ENCODE results near the gene CD7.

The CD7 gene

DNA sequence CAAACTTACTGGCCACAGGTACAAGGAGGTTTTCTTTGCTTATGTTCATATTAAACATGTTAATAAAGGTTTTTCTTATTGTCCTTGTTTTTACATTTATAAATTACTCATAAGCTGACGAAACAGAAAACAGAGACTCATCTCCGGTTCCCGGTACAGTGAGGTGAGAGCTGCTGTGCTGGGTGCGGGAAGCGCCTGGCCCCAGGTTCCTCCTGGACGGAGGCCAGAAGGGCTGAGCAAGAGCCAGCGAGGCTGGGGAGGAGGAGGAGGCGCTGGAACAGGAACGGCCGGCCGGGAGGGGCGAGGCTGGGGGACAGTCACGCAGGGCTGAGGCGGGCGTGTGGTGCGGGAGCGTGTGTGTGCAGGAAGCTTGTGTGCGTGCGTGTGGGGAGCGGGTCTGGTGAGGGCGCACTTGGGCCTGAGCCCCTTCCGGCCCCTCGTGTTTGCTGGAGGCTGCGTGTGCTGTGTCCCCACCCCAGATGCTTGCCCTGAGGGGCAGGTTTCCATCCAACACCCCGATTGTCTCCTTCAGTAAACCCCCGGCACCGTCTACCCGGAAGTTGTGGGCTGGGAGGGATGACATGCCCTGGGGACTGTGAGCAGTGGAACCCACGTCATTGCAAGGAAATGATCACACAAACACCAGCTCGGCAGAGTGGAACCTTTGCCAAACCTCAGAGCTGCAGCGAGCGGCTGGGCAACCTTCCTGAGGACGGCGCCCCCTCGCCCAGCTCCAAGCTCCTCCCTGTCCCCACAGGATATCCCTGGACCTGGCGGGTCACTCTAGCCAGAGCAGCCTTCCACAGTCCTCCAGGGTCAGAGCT, 19.5 kb downstream of the CD7 start:
- peak; percentile 97 for DNase-seq

GRCh38 chr17:82297280-82297713, 20.1 kb downstream of the CD7 start:
- DNase-seq = peak; percentile 95

- DNase-seq = no peak
Measured at GRCh38 chr17:82296511-82297279, 20.7 kb downstream of the CD7 start.

DNA sequence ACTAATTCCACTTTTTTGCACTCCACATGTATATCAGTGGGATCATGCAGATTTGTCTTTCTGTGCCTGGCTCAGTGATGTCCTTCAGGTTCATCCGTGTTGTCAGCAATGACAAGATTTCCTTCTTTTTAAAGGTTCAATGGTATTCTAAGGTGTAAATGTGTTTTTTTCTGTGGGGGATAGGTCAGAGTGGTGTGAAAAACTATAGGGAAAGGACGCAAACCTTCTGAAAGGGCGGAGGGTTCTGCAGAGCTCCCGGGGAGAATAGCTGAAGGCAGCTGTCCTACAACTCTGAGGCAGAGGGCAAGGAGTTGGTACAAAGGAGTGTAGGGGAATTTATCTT, 22.0 kb downstream of the CD7 start:
- DNase-seq = no peak

DNA sequence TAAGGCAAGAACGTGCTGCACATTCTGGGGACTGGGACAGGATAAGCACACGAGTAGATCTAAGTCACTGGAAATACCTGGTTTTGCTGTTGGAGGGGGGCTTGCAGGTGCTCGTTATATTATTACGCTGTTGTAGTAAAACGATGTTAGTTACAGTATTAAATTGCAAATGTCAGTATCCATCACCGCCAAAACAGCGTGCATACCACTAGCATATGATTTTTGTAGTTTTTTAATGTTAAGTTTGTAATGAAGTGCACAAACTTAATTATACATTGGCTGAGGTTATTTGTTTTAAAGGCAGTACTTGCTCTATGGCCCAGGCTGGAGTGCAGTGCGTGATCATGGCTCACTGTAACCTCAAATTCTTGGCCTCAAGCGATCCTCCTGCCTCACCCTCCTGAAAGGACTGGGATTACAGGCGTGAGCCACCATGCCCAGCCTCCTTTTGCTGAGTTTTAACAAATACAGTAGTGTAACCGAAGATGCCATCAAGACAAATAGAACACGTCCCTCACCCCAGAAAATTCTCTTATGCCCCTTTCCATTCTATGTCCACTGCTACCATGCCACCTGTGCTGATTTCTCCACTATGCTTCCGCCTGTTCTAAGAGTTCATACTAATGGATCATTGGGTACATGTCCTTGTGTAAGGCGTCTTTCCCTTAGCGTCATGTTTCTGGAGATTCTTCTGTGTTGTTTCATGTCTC, 23.2 kb downstream of the CD7 start:
- DNase-seq = no peak

DNA sequence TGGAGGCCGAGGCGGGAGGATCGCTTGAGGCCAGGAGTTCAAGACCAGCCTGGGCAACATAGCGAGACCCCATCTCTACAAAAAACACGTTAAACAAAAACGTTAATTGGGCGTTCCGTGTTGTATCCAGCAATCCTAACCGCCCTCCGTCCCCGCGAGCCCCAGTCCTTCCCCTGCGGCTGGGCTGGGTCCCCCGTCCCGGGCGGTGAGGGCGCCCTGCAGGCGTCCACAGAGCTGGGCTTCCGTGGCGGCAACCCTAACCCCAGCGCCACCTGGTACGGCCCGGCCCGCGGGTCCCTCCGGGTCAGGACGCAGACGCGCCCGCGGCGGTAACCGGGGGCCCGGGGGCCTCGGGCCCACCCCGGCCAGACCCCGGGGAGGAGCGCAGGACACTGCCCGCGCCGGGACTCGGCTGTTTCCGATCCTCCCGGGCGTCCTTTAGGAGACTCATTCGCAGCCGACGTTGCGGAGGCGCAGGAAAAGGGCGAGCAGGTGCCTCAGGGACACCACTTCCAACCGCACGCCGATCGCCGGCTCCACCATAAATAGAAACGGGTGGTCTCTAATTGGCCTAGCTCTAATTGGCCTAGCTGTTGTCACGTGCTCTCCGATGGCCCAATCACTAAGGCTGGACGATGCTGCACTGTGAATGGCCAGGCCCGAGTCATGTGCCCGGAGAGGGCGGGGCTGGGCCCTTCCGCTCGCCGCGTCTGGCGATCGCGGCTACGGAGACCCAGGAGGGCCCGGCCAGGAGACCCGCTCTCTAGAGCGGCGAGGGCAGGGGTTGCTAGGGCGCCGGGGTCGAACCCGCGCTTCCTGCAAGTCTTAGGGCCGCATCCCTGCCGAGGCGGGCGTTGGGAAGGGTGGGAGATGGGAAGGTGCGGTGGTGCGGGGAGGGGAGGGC, 24.9 kb downstream of the CD7 start:
- DNase-seq = peak; percentile 98

GRCh38 chr17:82291582-82292250, 25.7 kb downstream of the CD7 start:
- no peak for DNase-seq

- no peak for DNase-seq
Measured at GRCh38 chr17:82287868-82288801, 29.3 kb downstream of the CD7 start.

DNA sequence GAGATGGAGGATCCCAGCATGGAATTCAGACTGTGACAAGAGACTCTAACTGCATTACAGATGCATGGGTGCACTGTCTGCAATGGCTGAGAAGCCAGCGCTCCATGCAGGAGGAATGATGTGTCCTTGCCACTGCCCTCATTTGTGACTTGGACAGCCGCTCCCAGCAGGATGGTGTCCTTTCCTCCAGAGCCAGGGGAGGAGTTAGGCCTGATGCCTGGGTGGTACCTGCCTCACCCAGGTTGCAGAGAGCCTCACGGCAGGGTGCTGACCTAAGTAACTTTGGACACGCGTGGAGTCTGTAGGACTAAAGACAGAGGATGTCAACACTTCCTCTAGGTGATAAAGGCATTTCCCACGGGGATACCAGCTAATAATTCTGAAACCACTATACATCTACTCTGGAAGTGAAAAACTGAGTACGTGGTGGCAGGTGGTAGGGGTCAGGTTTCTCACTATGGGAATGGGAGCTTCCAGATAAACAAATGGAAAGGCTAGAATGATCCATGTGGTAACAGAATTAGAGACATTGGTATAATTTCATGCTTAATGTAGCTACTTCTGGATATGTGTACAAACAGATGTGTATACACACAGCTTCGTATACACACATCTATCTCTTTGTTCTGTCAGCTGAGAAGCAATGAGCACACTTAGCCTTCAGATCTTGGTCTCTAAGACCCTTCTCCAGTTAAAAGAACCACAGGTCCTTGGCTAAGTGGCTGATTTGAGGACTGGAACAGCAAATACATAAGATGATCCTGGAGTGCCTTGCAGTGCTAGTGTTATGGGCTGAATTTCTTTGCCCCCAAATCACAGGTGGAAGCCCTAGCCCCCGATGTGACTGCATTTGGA, 30.2 kb downstream of the CD7 start:
- no peak for DNase-seq

DNA sequence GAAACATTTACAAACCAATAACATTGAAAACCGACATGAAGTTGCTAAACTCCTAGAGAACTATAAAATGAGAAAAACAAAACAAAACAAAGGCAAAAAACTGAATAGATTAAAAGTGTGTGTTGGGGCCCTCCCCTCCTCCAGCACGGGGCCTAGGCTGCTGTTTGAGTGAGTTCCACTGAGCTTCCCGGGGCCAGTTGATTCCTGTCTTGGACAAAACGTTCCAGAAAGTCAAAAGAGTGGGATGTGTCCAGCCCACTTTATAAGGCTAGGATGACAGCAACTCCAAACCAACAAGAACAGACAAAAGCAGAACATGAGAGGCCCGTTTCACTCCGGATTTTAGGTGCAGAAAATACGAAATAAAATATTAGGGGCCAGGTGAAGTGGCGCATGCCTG, 32.3 kb downstream of the CD7 start:
- no peak for DNase-seq

GRCh38 chr17:82283208-82283749, 34.1 kb downstream of the CD7 start:
- DNase-seq = peak; percentile 54

GRCh38 chr17:82282239-82283207, 34.9 kb downstream of the CD7 start:
- no peak for DNase-seq

DNA sequence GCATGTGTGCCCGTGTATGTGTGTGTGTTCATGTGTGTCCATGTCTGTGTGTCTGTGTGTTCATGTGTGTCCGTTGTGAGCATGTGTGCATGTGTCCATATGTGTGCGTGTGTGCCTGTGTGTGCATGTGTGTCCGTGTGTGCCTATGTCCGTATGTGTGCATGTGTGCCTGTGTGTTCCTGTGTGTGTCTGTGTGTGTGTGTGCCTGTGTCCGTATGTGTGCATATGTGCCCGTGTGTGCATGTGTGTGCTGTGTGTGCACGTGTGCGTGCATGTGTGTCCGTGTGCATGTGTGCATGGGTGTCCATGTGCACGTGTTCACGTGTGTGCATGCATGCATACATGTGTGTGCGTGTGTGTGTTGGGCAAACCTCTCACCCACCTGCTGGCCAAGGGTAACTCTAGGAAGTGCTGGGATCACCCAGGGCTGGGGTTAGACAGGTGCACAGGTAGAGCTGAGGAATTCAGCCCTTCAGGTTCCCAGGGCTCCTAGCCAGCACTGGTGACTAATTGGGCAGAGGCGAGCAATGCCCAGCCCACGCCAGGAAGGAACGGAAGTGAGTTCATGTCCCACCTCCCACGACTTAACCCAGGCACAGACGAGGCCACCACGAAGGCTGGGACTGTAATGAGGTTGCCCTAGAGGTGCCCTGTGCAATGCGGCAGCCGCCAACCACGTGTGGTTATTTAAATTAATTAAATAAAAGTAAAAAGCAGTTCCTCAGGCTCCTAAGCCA, 35.7 kb downstream of the CD7 start:
- no peak for DNase-seq

DNA sequence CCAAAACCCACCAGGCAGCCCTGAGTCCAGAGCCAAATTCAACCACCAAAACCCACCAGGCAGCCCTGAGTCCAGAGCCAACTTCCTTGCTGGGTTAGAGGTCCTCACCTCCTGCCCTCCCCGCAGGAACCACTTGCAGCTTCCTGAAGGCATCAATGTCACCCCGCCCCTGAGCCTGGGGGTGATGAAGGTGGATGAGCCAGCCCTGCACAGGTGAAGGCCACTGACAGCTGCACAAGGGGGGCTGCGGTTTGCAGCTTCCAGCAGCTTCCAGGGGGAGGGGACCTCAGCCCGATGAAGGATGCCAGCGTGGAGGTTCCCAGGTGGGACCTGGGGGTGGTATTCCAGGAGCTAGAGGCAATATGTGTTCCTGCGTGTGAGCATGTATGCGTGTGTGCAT, 36.3 kb downstream of the CD7 start:
- no peak for DNase-seq

DNA sequence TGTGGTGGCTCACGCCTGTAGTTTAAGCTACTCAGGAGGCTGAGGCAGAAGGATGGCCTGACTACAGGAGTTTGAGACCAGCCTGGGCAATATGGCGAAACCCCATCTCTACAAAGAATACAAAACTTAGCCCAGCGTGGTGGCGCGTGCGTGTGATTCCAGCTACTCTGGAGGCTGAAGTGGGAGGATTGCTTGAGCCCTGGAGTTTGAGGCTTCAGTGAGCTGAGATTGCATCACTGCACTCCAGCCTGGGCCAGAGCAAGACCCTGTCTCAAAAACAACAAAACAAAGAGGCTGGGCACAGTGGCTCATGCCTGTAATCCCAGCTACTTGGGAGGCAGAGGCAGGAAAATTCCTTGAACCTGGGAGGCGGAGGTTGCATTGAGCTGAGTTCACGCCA, 36.9 kb downstream of the CD7 start:
- no peak for DNase-seq

GRCh38 chr17:82278786-82279391, 38.5 kb downstream of the CD7 start:
- no peak for DNase-seq

DNA sequence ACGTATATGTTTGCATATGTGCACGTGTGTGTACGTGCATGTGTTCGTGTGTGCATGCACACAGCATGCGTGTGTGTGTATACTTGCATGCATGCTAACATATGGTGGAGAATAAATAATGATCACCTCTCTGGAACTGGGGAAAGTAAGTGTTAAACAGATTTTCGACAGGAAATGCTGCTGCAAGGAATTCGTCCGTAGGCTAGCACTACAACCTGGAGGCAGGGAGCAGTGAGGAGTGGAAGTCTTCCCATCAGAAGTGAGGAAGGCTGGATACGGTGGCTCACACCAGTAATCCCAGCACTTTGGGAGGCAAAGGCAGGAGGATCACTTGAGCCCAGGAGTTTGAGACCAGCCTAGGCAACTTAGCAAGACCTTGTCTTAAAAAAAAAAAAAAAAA, 39.1 kb downstream of the CD7 start:
- DNase-seq = no peak
